GM10847 (cell line): ENCODE results near the gene MAP7.

Experiments used
- POLR2A ChIP-seq: IDR thresholded peaks from 2 replicates; pipeline ENCODE4 v1.6.1; 2011; ENCODE audit not compliant: insufficient read length; ENCODE audit errors: extremely low read depth

MAP7 gene

DNA sequence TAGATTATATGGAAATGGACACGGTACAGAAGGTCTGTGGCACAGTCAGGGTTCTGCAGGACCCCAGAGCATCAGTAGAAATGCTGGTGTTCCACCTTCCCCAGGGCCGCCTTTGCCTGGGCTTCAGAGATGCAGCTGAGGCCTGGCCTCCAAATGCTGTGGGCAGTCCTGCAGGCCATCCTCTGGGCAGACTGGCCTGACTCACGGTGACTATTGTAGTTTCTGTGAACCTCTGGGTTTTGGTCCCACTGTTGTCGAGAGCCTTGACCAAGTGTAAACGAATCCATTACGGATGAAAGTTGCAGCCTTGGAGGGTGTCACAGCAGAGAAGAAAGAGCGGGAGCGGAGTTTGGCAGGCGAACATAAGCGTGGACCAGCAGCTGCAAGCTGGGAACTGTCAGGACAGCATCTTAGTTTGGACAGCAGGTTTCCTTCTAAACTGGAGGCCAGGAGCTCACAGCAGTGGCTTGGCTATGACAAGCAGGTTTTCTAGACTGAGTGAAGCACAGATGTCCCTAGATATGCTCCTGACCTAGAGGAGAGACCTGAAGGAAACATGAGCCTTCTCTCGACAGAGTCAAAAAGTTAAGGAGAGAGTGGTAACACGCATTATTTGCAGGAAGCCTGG, 214.4 kb downstream of the MAP7 start:
- TF ChIP-seq POLR2A = no peak

DNA sequence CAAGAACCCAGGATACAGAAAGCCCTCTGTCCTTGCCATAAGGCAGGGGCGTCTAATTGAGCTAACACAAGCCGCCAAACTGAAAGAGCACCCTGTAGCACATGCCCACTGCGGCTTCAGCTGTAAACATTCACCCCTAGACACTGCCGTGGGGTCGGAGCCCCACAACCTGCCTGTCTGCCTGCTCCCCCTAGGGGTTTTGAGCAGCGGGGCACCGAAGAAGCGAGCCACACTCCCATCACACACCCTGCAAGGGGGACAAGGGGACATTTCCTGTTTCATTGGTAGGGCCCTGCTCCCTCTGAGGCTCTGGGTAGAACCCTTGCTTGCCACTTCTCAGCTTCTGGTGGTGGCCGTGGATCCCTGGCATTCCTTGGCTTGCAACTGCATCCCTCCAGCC, 215.4 kb downstream of the MAP7 start:
- TF ChIP-seq POLR2A = no peak

DNA sequence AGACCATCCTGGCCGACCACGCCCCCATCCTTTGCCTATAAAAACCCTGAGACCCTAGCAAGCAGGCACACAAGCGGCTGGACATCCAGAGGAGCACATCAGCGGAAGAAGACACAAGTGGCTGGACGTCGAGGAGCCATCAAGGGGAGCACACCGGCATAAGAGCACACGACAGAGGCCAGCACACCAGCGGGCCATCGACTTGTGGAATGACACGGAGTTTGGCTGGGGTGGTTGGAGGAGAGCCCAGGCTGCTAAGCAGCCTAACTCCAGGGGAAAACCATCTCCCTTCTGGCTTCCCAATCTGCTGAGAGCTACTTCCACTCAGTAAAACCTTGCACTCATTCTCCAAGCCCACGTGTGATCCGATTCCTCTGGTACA, 215.8 kb downstream of the MAP7 start:
- TF ChIP-seq POLR2A = no peak

DNA sequence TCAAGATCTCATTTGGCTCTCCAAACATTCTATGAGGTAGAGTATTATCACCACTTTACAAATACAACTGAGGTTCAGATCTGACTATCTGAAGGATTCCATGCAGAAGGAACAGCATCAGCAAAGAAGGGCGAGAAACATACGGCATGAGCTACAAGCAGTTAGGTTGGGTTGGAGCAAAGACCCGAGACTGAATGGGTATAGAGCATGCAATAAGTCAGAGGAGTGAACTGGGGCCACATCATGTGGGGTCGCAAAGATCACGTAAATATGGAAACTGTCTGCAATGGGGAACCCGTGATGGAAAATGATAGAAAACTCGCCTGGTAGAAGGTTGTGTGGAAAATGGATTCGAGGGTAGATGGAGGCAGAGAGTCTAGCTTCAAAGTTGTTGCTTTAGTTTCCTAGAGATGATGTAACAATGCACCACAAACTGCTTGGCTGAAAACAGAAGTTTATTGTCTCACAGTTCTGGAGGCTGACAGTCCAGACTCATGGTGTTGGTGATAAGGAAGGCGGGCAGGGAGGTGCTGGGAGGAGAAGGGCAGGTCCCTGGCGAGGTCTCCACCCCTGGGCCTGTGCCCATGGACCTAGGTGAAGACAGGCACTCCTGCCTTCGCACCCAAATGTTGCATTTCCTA, 216.3 kb downstream of the MAP7 start:
- TF ChIP-seq POLR2A = no peak

DNA sequence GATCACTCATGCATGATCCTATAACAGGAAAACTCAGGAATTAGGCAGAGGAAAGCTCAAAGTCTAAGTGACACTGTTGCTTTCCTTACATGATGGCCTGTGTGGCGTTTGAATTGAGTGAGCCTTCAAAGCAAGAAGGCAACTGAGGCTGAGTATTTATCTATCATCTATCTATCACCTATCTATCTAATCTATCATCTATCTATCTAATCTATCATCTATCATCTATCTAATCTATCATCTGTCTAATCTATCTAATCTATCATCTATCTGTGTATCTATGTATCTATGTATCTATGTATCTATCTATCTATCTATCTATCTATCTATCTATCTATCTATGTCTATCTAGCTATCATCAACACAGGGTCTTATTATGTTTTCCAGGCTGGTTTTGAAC, 218.8 kb downstream of the MAP7 start:
- no peak for TF ChIP-seq POLR2A

DNA sequence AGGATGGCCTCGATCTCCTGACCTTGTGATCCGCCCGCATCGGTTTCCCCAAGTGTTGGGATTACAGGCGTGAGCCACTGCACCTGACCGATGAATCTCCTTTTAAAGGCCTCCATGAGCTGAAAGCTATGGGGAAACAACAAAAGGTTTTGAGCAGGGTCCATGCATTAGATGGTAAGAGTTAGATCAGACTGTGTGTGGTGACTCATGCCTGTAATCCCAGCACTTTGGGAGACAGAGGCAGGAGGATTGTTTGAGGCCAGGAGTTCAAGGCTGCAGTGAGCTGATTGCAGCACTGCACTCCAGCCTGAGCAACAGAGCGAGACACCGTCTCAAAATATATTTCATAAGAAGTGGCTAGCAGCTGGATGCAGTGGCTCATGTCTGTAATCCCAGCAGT, 219.6 kb downstream of the MAP7 start:
- no peak for TF ChIP-seq POLR2A

DNA sequence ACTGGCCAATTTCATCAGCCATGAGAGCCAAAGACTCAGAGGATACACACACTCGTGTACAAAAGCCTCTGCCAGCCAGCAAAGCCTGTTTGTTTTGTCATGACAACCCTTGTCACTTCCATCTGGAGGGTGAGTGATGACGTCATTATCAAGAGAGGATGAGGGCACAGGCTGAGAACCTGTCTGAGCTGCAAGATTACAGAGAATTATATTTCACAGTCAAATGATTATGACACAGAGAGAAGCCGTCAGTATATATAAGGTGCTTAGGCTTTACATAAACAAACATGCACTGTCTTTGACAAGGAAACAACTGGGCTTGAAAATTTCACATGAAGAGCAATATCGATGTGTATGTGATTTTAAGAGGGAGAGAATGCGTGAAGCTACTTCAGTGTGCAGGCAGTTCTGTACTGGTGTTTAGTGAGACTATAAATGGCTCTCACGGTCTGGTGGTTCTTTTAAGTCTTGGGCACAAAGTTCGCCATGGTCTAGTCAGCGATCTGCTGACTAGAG, 224.1 kb downstream of the MAP7 start:
- no peak for TF ChIP-seq POLR2A

DNA sequence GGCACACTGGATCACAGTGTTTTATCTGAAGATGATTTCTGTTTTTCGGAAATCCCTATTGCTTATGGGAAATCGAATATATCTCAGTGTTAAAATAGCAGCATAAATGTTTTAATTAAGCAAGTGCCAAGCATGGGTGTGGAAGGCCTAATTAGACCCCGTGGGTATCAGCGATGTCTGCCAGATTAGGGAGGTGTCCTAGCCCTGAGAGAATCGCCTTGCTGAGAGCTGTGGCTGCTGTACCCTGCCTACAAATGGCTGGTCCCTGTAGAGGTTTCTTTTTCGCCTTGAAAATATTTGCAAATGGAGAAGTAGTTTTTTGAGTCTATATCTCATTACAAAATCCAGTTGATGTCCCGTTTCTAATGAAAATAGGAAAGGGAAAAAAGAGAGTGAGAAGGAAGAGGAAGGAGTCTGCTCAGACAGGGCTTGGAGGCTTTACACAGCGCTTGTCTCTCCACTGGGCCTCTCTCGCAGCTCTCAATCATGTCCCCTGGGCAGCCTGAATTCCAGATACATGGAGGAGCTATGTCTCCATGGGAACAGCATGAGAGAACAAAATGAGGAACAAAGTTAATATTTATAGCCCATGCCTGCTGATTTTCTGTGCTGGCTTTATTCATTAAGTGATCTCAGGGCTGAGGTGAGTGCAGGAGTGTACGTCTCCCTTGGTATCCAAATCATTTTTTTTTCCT, 225.4 kb downstream of the MAP7 start:
- no peak for TF ChIP-seq POLR2A

DNA sequence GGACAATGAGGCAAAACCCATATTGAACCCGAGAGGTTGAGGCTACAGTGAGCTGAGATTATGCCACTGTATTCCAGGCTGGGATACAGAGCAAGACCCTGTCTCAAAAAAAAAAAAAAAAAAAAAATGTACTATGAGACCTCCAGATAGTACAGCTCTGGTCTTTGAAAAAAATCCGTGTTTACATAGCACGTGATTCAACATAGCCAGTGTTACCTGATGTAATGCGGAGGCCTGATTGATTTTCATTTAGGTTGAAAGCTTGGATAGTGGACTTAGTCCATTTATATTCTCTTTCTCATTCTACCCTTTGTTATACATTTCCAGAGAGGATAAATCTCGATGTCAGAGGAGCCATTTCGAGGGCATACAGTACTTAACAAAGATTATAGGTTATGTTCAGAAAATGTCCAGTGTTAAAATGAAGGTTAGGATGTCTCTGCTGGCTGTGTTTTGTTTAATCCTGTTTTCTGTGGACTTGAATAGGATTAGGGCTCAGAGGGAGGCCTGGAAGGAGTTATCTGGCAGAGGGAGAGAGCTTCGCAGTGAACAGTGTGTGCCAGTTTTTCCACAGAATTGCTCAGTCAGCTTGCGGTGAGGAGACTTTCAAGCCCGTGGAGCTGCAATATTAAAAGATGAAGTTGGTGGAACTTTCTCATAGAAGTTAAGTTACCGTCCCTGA, 226.7 kb downstream of the MAP7 start:
- no peak for TF ChIP-seq POLR2A

DNA sequence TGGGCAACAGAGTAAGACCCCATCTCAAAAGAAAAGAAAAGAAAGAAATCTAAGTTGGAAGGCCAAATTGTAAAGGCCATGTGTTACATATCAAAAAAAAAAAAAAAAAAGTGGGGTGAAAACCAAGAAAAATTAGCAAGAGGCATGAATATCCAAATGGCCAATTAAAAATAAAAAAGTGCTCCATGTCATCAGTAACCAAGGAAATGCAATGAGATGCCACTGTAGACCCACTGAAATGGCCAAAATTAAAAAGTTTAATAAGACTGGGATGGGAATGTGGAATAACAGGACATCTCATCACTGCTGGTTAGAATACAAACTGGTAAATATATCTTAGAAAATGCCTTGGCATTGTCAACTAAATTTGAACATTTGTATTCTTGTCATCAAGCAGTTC, 230.5 kb downstream of the MAP7 start:
- no peak for TF ChIP-seq POLR2A

DNA sequence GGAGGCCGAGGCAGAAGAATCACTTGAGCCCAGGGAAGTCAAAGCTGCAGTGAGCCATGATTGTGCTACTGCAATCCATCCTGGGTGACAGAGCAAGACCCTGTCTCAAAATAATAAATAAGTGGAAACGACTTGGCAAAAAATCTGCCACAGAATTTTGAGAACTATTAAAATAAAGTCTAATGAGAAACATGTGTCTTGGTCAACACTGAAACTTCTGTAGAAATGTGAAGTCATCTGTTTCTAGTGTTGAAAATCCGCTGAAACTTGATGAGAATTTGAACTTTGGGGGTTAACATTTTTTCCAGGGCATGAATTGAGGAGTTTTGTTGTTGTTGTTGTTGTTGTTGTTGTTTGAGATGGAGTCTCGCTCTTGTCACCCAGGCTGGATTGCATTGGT, 231.5 kb downstream of the MAP7 start:
- TF ChIP-seq POLR2A = no peak

DNA sequence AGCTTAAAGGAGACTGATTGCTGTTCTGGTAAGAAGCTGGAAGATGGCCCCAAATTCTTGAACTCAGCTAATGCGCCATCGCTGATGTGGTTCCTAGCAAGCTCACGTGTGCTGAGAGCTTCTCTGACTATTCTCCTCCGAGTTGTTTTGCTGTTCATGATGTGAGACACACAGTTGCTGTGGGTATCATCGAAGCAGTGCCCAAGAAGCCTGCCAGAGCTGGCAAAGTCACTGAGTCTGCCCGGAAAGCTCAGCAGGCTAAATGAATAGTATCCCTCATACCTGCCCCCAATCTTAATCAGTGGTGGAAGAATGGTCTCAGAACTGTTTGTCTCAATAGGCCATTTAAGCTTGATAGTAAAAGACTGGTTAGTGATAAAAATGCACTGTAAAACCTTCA, 232.3 kb downstream of the MAP7 start:
- TF ChIP-seq POLR2A = no peak

DNA sequence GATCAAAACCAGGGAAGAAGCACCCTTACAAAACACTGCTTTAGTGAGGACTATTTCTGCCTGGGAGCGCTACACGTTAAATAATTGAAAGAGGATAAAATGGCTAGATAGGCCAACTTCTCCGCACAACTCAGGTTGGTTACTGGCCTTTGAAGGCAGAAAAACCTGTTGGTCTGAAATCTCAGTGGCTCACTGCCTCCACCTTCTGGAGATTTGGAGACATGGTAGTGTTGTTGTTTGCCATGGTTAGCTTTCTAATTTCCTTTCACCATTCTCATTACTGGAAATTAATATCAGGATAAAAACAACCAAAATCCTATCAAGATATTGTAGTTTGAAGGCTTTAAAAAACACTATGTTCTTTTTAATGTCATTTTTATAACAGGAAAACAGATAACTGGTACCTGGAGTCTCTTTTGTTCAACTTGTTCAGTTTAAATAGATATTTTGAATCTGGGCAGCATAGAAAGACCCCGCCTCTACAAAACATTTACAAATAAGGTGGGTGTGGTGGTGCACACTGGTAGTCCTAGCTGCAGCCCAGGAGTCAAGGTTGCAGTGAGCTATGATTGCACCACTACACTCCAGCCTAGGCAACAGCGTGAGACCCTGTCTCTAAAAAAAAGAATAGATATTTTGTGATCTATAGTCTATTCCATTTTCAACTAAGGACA, 233.1 kb downstream of the MAP7 start:
- TF ChIP-seq POLR2A = no peak

DNA sequence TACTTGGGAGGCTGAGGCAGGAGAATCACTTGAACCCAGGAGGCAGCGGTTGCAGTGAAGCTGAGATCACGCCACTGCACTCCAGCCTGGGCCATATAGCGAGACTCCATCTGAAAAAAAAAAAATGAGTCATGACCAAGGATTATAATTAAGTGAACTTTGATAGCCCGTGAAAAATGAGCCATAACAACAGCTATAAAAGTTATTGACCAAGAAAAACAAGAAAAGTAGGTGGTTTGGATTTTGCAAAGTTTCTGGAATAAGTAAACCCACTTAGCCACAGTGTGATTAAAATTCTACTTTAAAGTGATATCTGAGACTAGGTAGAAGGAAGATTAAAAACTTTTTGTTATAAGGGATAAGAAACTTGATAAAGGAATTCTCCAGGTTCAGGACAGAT, 234.6 kb downstream of the MAP7 start:
- TF ChIP-seq POLR2A = no peak

DNA sequence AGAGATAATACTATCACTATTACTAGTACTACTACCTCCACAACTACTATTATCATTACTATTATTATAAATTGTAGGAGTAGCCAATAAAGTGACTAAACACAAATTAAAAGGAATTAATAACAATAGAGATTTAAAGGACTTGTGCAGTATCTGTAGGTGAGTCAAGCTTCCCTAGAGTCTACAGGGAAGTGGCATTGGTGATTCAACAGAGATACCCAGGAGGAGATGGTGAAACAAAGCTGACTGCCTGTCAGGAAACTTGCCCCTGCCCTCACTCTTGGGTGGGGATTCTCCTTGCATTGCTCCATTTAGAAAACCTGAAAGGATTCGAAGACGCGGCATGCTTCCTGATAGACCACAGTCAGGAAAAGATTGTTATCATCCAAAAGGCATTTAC, 237.2 kb downstream of the MAP7 start:
- TF ChIP-seq POLR2A = no peak

DNA sequence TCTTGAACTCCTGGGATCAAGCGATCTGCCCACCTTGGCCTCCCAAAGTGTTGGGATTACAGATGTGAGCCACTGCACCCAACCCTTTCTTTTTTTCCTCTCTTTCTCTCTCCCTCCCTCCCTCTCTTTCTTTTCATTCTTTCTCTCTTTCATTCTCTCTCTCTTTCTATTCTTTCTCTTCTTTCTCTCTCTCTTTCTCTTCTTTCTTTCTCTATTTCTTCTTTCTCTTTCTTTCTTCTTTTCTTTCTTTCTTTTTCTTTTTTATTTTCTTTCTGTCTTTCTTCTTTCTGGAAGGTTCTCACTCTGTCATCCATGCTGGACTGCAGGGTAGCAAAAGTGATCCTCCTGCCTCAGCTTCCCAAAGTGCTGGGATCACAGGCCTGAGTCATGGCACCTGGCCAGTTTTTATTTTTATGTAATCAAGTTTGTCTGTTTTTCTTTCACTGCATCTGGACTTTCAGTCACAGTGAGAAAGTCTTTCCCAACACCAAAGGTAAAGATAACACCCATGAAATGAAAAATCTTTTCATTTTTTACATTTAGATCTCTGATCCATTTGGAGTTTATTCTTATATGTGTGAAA, 240.4 kb downstream of the MAP7 start:
- TF ChIP-seq POLR2A = no peak

DNA sequence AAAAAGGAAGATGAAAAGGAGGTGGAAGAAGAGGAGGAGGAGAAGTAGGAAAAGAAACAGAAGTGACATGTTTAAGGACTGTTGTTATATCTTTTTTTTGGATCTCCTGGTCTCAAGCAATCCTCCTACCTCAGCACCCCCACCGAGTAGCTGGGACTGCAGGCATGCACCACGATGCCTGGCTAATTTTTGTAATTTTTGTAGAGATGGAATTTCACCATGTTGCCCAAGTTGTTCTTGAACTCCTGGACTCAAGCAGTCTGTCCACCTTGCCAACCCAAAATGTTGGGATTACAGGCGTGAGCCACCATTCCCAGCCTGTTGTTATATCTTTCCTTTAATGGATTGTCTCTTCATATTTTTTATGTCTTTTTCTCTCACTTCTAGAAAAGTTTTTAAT, 241.1 kb downstream of the MAP7 start:
- TF ChIP-seq POLR2A = no peak
